Right cardiac atrium (tissue), 5 donors: ENCODE results near the gene FUT3. TPM values are rescaled to one million over a fixed set of nuclear protein-coding genes. Genes with fewer than 3 reads are reported as not detected.

Experiments used
- ATAC-seq, 2 donors: fragments of 200-7000 bp; cut with Tn5 transposase; one replicate each; pipeline versions ENCODE4 v1.8.0 to v1.9.1; 2020; ENCODE audit warnings: moderate library complexity in 2 of 2, mild to moderate bottlenecking in 1 of 2
- DNase-seq, 3 donors: peaks; one replicate each; pipeline ENCODE4 v3.0.0-alpha.2; 2020
- H3K27ac ChIP-seq: one replicate; pipeline ENCODE4 v1.5.1; 2013; ENCODE audit warnings: mild to moderate bottlenecking, low read length, control low read depth, moderate library complexity
- H3K27me3 ChIP-seq: one replicate; pipeline ENCODE4 v1.6.1; 2013; ENCODE audit not compliant: control insufficient read depth, insufficient read depth
- H3K4me1 ChIP-seq: one replicate; pipeline ENCODE4 v1.6.1; 2013; ENCODE audit warnings: low read length; ENCODE audit not compliant: control insufficient read depth, insufficient read depth
- H3K4me3 ChIP-seq: one replicate; pipeline ENCODE4 v1.5.1; 2013; ENCODE audit warnings: low read length, control low read depth
- H3K9me3 ChIP-seq: one replicate; pipeline ENCODE4 v1.6.1; 2013; ENCODE audit warnings: low read length; ENCODE audit not compliant: control insufficient read depth
- WGBS: extraction: QIAGEN DNeasy Blood & Tissue Kit; methylation state at CpG from one replicate; pipeline ENCODE4 v1.1.7; 2013; 5-methylcytosine and 5-hydroxymethylcytosine counted together
- intact Hi-C, 4 donors: fragments of 100-400 bp; cut with DNase I; formaldehyde crosslinking; loops; one replicate each; pipeline versions ENCODE4 v1.11.0 to v1.14.0; 2022 to 2023
- long read RNA-seq, 4 donors: library from polyadenylated mRNA; unstranded; transcript quantifications; one replicate each; pipeline ENCODE4 v2.0.0, GENCODE V29; 2020 to 2021
- polyA plus RNA-seq: library from polyadenylated mRNA; stranded (reverse); fragments of 200-250 nt; gene quantifications from one replicate; pipeline ENCODE4 v1.2.3, GENCODE V29; 2013
- total RNA-seq, 4 donors: library from RNA; stranded (reverse); fragmentation: NEBNext Ultra II Directional; extraction: Animal tissue kit (Norgen Biotek cat#: 25700); gene quantifications; one replicate each; pipeline ENCODE4 v1.2.1, GENCODE V29; 2021
- donor health status: healthy with polysubstance abuse.
- donor health status: DM: no; HTN: yes; CAD: no.
- donor health status: DM: no; HTN: no; CAD: no.
- donor health status: DM: no; HTN: yes; CAD: no; lungs with severe emphysema.
- donor health status: DM: yes; HTN: yes; CAD: no.

Gene FUT3
- not detected for total RNA-seq
- polyA plus RNA-seq = not detected
- long read RNA-seq, donor 1 = 0 reads
- long read RNA-seq, donor 2 = 0 reads
- long read RNA-seq, donor 3 = 0 reads
- long read RNA-seq, donor 4 = 0 reads

- 68% methylated on average over 10 of the region's 10 CpGs for WGBS
These were observed at the start of gene FUT3 for GRCh38 chr19:5851302-5851701. FUT3 (minus strand) TSS chr19:5851449.

GRCh38 chr19:5900976-5901375, 49.7 kb upstream of the FUT3 start:
- 88% methylated on average over 8 of the region's 8 CpGs for WGBS
- no peaks in the 10 kb centered on the region for H3K9me3 ChIP-seq
- no peak overlapping the region for H3K4me3 ChIP-seq
- no peaks in the 10 kb centered on the region for H3K27me3 ChIP-seq
- intact Hi-C loops = loop anchor here in 1 of 4 donors (10.0 kb wide), 1 partner anchor 54 kb away; no protein-coding TSS in a partner anchor
- H3K27ac ChIP-seq = no peak overlapping the region
- DNase-seq (no peak), ATAC-seq (no peak)
- no peaks in the 10 kb centered on the region for H3K4me1 ChIP-seq

More at GRCh38 chr19:5851302-5851701, at the start of gene FUT3:
- ATAC-seq (peak; percentile 23 to 33), DNase-seq (no peak)
- no peaks in the 10 kb centered on the region for H3K27me3 ChIP-seq
- H3K4me1 ChIP-seq = no peaks in the 10 kb centered on the region
- no peak within 1 kb of the TSS for H3K27ac ChIP-seq
- H3K4me3 ChIP-seq = no peak within 1 kb of the TSS
- H3K9me3 ChIP-seq = no peaks in the 10 kb centered on the region
- intact Hi-C loops = no loop called here

DNA sequence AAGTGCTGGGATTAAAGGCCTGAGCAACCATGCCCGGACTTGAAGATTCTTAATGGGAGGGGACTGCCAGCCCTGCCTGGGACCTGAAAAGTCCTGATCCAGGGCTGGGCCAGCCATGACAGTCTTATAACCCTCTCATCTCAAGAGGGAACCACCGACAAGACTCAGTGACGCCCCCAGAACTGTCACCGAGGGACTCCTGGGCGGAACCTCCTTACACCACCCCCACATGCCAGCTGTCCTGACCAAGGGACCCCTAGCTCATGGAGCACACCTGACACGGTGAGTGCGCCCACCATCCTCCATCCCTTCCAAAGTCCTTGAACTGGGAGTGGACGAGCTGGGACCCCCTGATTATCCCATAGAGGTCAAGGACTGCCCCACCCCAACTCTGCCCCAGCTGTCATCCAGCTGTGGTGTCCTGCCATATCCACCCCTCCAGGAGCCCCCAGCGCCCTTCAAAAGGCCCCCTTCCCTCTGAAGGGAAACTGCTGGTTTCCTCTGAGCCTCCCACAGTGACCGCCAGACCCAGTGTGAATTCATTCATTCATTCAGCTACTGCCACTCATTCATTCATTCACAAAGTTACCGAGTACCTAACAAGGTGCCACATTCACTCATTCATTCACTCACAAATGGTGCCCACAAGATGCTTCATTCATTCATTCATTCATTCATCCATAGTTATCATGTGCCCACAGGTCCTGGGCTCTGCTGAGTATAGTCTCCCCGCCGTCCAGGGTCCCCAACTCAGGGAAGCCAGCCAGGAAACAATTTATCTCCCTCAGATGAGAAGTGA, 48.7 kb upstream of the FUT3 start:
- ATAC-seq = no peak
- intact Hi-C loops = loop anchor here in 3 of 4 donors (5.0 to 10.0 kb wide), 3 partner anchors 55 to 95 kb away; partner anchors contain the start of gene NRTN (in 1 of the 3)
- 81% methylated on average over 13 of the region's 13 CpGs for WGBS
- Histone ChIP-seq H3K9me3 (no peaks in the 10 kb centered on the region), H3K27ac (no peak overlapping the region), H3K4me1 (no peaks in the 10 kb centered on the region), H3K27me3 (no peaks in the 10 kb centered on the region), H3K4me3 (no peak overlapping the region)
- DNase-seq = no peak

DNA sequence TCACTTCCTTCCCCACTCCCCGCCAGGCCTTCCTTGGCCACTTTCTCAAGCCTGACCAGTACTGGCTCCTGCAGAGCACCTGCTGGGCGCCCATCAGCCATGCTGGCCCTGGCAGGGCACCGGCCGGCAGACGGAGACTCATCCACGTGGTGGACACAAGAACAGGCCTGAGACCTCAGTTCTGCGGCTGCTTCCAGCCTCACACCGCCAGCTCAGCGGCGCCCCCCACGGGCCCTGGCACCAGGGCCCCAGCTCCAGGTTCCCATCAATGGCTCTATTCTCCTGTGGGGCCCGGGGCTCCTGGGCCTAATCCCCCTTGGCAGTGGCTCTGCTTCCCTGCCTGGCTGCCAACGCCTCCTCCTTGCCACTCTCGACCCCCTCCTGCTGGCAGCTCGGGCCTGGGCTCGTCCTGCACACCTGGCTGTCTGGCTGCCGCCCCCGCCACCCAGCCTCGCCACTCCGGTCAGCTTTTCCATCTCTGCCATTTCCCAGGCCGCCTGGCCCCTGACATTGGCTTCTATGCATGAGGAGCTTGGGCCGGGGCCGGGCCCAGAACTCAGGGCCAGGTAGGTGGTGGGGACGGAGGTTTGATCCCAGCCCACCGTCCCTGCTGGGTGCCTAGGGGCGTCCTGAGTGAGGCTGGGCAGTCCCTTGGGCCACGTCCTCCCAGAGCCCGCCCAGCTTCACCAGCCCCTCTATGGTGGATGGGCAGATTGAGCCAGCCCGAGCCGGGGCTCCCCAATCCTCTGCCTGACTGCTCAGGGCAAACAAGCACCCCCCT, 46.1 kb upstream of the FUT3 start:
- DNase-seq (peak in 2 of 3 donors; percentile 55 to 65), ATAC-seq (no peak)
- no peaks in the 10 kb centered on the region for H3K27me3 ChIP-seq
- 85% methylated on average over 30 of the region's 30 CpGs for WGBS
- H3K4me1 ChIP-seq = peaks cover under 1% of the 10 kb centered on the region
- H3K27ac ChIP-seq = no peak overlapping the region
- no peak overlapping the region for H3K4me3 ChIP-seq
- no peaks in the 10 kb centered on the region for H3K9me3 ChIP-seq
- intact Hi-C loops = loop anchor here in 2 of 4 donors (5.0 to 10.0 kb wide), 2 partner anchors 75 to 93 kb away; partner anchors contain the start of gene NRTN (in 1 of the 2)

DNA sequence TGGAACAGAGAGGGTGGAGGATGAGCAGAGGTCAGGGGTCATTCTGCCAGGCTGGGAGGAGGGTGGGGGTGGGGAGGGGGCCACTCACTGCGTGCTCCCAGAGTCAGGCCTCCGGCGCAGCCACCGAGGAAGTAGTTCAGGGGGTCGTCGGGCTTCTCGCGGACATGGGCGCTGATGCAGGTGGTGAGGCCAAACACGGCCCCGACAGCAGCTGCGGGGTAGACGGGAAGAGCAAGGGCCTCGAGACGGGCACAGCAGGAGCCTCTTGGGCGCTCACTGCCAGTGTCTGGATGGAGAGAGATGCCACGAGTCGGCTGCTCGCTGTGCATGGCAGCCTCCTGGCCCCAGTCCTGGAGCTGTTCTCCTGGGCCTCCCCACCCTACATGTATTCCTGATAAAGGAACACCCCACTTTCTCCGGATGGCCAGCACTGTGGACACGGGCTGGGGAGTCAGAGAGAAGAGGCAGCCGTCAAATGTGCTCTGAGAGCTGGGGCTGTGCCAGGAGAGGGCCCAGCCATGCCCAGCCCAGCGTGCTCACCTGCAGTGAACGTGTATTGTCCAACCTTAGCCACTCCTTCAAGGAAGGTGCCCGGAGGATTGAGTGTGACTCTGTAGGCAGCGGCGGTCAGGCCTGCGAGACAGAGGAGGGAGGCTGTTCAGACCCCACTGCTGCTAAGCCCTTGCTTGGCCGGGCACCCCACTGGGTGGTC, 45.3 kb upstream of the FUT3 start:
- Histone ChIP-seq H3K4me3 (no peak overlapping the region), H3K4me1 (peaks cover 6% of the 10 kb centered on the region), H3K9me3 (no peaks in the 10 kb centered on the region), H3K27me3 (no peaks in the 10 kb centered on the region), H3K27ac (no peak overlapping the region)
- DNase-seq = peak in 1 of 3 donors; percentile 33
- no peak for ATAC-seq
- WGBS = 87% methylated on average over 29 of the region's 29 CpGs
- intact Hi-C loops = loop anchor here in 2 of 4 donors (5.0 to 10.0 kb wide), 2 partner anchors 76 to 92 kb away; partner anchors contain the start of gene NRTN (in 1 of the 2)

DNA sequence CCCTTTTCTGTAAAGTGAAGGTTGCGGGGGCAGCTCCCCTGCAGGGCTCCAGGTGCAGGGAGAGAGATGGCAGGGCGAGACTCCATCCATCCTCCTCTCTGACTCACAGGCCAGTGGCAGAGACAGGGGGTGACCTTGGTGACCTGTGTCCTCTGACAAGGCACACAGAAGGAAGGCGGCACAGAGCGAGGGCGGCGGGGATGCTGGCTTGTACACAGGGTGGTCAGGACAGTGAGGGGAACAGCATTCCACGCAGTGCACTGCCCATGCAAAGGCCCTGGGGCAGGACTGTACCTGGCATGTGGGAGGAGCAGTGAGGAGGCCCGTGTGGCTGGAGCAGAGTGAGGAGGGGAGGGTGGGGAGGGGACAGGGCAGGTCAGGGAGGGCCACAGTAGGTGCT, 44.6 kb upstream of the FUT3 start:
- Histone ChIP-seq H3K4me3 (no peak overlapping the region), H3K27ac (peak overlapping the region; percentile 72), H3K9me3 (no peaks in the 10 kb centered on the region), H3K27me3 (no peaks in the 10 kb centered on the region), H3K4me1 (peaks cover 6% of the 10 kb centered on the region)
- DNase-seq (peak in 1 of 3 donors; percentile 63), ATAC-seq (no peak)
- 87% methylated on average over 8 of the region's 8 CpGs for WGBS
- intact Hi-C loops = loop anchor here in 2 of 4 donors (5.0 to 10.0 kb wide), 2 partner anchors 76 to 91 kb away; partner anchors contain the start of gene NRTN (in 1 of the 2)

- Histone ChIP-seq H3K27ac (peak overlapping the region; percentile 72), H3K9me3 (no peaks in the 10 kb centered on the region), H3K4me1 (peaks cover 6% of the 10 kb centered on the region), H3K4me3 (no peak overlapping the region), H3K27me3 (no peaks in the 10 kb centered on the region)
- WGBS = 62% methylated on average over 15 of the region's 15 CpGs
- ATAC-seq (peak; percentile 7 to 19), DNase-seq (peak in 2 of 3 donors; percentile 61 to 63)
- intact Hi-C loops = loop anchor here in 2 of 4 donors (5.0 to 10.0 kb wide), 2 partner anchors 77 to 91 kb away; partner anchors contain the start of gene NRTN (in 1 of the 2)
These were observed 44.2 kb upstream of the FUT3 start for GRCh38 chr19:5895409-5895808.

DNA sequence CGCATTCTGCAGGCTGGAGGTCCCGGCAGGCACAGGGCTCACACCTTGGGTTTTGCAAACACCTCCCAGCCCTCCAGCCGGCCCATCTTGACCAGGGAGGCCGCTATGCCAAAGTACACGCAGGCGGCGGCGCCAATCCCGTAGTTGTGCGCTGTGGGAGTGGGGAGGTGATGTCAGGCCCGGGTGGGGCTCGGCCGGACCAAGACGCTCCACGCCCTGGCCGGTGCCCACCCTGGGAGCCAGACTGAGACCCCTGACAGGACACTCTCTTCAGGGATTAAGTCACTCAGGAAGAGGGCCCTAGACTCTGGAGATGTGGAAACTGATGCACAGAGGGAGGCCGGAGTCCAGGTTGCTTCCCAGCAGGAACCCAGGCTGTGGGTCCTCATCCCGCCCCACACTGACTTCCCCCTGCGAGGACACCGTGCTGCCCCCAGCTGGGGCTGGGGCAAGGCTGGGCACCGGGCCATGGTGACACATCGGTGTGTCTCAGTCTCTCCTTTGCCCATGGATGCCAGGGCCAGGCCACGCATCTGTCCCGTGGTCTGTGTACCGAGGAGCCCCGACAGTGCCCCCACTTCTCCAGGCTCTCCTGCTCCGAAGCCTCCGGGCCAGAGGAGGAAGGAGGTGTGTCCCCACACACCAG, 43.6 kb upstream of the FUT3 start:
- Histone ChIP-seq H3K9me3 (no peaks in the 10 kb centered on the region), H3K27ac (peak overlapping the region; percentile 72), H3K4me1 (peaks cover 6% of the 10 kb centered on the region), H3K4me3 (no peak overlapping the region), H3K27me3 (no peaks in the 10 kb centered on the region)
- peak; percentile 1 to 17 for ATAC-seq
- 55% methylated on average over 28 of the region's 28 CpGs for WGBS
- DNase-seq = peak in 2 of 3 donors; percentile 69 to 75
- intact Hi-C loops = loop anchor here in 3 of 4 donors (5.0 to 10.0 kb wide), 4 partner anchors 77 to 93 kb away; partner anchors contain the start of gene NRTN (in 2 of the 3)

DNA sequence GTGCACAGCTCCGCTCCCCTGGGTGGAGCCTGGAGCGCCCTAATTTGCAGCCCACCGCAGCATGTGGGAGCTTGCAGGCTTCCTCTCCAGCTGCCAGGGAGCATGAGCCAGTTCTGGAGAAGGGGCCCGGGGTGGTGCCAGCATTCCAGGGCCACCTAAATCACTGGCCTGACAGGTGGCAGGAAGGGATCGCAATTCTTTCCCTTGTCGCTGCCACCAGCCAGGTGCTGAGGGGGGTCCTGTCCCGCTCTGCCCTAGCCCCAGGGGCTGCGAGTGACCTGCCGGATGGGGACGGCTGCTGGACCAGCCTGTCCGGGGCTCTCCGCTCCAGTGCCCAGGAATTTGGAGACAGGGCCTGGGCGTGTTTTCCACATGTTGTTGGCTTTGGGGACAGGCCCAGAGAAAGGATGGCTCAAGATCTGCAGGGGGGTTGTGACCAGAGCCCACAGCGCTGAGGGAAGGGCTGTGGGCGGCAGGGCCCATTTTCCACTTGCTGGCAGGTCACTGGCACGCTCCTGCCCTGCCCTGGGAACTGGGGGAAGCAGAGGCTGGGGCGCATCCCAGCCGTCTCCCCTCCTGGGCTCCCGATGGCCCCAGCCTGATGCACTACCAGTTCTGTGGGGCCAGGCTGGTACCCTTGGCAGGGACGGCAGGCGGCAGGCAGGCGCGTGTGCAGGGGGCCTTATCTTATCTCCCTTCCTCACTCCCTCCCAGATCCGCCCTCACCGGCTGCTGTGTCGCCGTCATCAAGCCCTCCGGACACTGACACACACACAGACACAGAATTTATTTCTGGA, 42.9 kb upstream of the FUT3 start:
- no peaks in the 10 kb centered on the region for H3K27me3 ChIP-seq
- H3K9me3 ChIP-seq = no peaks in the 10 kb centered on the region
- intact Hi-C loops = loop anchor here (2.0 to 10.0 kb wide), 4 partner anchors 87 to 92 kb away; partner anchors contain the start of gene NRTN (in 3 of the 4)
- DNase-seq (peak; percentile 77 to 89 (median 87)), ATAC-seq (peak; percentile 78 to 80)
- H3K4me1 ChIP-seq = peaks cover 6% of the 10 kb centered on the region
- H3K4me3 ChIP-seq = no peak overlapping the region
- H3K27ac ChIP-seq = peak overlapping the region; percentile 88
- WGBS = 40% methylated on average over 28 of the region's 28 CpGs
